ENCODE measurements around the gene CSKMT. TPM values are rescaled to one million over a fixed set of nuclear protein-coding genes. Genes with fewer than 3 reads are reported as not detected.

Gene CSKMT
- total and polyA plus RNA-seq, 10 of the 15 experiments (the other 5 are each of a cell fraction or from before 2014, with no cell fraction given), result 7.0 to 213 (median 21.6) TPM

DNA sequence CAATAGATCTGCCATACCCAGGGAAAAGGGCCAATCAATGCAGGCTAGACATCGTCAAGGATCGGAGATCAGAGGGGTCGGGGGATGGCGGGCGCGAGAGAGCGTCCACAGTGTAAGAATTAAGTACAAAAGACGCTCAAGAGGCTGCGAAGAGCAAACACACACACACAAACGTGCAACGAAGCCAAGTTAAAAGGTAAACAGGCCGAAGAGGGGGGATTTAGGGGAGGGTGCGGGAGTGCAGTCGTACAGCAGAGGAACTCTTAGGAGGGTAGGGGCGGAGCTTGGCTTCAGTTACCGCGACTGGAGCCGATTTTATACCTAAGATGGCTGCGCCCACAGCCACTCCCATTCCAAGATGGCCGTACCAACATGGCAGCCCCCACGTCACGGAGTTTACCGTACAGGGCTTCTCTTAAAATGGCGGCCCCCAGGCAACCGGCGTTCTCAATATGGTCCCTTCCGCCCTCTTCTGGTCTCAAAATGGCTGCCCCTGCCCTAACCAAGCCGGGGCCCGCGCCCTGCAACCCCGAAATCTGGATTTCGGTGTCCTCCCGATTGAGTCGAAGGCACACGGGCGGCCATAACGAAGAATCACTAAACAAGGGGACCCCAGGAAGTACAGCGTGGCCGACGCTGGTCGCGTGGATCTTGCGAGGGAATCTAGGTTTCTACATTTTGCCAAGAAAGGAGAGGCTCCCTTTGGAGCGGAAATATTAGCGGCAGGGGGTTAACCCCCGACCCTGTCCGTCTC lies 44.3 kb downstream of the CSKMT start (continued):
- TF ChIP-seq MEF2B (IDR thresholded peaks at IDR 0.05; ENCODE audit: partially characterized antibody, poor library complexity, severe bottlenecking) (no peak), RCOR1 (conservative IDR thresholded peaks at IDR 0.05; ENCODE audit: low read depth, low read length) (peak; percentile 100), RBBP5 (conservative IDR thresholded peaks at IDR 0.05) (no peak), CREB1 (IDR thresholded peaks at IDR 0.05; ENCODE audit: low read depth) (peak; percentile 79), RUNX3 (IDR thresholded peaks at IDR 0.05; ENCODE audit: low read length) (peak; percentile 58), FOXK2 (IDR thresholded peaks at IDR 0.05) (no peak), NFIC (IDR thresholded peaks at IDR 0.05; ENCODE audit: low read depth, low read length) (no peak), SP1 (IDR thresholded peaks at IDR 0.05; ENCODE audit: low read depth, low read length) (peak; percentile 64), HDAC6 (IDR thresholded peaks at IDR 0.05; ENCODE audit: unreplicated experiment) (no peak), PML (IDR thresholded peaks at IDR 0.05; ENCODE audit: low read length) (peak; percentile 97; the same call in 1 of the 2 replicates), NFYB (IDR thresholded peaks at IDR 0.05; ENCODE audit: insufficient read depth, low read depth, low read length) (0 out of 2 replicates have a peak, but pooled peaks have one; percentile 7), BCLAF1 (IDR thresholded peaks at IDR 0.05) (no peak), ZBED1 (IDR thresholded peaks at IDR 0.05; ENCODE audit: borderline replicate concordance) (peak; percentile 87; the same call in 1 of the 2 replicates), SMAD5 (IDR thresholded peaks at IDR 0.05; ENCODE audit: low read depth) (peak; percentile 62), NFYA (IDR thresholded peaks at IDR 0.05; ENCODE audit: borderline replicate concordance, low read depth, low read length) (no peak), TCF7 (IDR thresholded peaks at IDR 0.05; ENCODE audit: borderline replicate concordance) (no peak; the same call in 1 of the 2 replicates)
- TF ChIP-seq, protein P1, sequence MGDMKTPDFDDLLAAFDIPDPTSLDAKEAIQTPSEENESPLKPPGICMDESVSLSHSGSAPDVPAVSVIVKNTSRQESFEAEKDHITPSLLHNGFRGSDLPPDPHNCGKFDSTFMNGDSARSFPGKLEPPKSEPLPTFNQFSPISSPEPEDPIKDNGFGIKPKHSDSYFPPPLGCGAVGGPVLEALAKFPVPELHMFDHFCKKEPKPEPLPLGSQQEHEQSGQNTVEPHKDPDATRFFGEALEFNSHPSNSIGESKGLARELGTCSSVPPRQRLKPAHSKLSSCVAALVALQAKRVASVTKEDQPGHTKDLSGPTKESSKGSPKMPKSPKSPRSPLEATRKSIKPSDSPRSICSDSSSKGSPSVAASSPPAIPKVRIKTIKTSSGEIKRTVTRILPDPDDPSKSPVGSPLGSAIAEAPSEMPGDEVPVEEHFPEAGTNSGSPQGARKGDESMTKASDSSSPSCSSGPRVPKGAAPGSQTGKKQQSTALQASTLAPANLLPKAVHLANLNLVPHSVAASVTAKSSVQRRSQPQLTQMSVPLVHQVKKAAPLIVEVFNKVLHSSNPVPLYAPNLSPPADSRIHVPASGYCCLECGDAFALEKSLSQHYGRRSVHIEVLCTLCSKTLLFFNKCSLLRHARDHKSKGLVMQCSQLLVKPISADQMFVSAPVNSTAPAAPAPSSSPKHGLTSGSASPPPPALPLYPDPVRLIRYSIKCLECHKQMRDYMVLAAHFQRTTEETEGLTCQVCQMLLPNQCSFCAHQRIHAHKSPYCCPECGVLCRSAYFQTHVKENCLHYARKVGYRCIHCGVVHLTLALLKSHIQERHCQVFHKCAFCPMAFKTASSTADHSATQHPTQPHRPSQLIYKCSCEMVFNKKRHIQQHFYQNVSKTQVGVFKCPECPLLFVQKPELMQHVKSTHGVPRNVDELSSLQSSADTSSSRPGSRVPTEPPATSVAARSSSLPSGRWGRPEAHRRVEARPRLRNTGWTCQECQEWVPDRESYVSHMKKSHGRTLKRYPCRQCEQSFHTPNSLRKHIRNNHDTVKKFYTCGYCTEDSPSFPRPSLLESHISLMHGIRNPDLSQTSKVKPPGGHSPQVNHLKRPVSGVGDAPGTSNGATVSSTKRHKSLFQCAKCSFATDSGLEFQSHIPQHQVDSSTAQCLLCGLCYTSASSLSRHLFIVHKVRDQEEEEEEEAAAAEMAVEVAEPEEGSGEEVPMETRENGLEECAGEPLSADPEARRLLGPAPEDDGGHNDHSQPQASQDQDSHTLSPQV (IDR thresholded peaks at IDR 0.05), result no peak
- TF ChIP-seq, protein P2, sequence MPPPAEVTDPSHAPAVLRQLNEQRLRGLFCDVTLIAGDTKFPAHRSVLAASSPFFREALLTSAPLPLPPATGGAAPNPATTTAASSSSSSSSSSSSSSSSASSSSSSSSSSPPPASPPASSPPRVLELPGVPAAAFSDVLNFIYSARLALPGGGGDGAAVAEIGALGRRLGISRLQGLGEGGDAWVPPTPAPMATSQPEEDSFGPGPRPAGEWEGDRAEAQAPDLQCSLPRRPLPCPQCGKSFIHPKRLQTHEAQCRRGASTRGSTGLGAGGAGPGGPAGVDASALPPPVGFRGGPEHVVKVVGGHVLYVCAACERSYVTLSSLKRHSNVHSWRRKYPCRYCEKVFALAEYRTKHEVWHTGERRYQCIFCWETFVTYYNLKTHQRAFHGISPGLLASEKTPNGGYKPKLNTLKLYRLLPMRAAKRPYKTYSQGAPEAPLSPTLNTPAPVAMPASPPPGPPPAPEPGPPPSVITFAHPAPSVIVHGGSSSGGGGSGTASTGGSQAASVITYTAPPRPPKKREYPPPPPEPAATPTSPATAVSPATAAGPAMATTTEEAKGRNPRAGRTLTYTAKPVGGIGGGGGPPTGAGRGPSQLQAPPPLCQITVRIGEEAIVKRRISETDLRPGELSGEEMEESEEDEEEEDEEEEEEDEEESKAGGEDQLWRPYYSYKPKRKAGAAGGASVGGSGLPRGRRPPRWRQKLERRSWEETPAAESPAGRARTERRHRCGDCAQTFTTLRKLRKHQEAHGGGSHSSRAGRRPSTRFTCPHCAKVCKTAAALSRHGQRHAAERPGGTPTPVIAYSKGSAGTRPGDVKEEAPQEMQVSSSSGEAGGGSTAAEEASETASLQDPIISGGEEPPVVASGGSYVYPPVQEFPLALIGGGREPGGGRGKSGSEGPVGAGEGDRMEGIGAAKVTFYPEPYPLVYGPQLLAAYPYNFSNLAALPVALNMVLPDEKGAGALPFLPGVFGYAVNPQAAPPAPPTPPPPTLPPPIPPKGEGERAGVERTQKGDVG (CRISPR knock-in tag; IDR thresholded peaks at IDR 0.05), result no peak
- TF ChIP-seq, protein P3, sequence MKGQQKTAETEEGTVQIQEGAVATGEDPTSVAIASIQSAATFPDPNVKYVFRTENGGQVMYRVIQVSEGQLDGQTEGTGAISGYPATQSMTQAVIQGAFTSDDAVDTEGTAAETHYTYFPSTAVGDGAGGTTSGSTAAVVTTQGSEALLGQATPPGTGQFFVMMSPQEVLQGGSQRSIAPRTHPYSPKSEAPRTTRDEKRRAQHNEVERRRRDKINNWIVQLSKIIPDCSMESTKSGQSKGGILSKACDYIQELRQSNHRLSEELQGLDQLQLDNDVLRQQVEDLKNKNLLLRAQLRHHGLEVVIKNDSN (IDR thresholded peaks at IDR 0.05; ENCODE audit: borderline replicate concordance, extremely low read length, insufficient read depth, low read depth, low read length), result no peak
